ENCODE measurements around the gene PAFAH1B1. TPM values are rescaled to one million over a fixed set of nuclear protein-coding genes. Genes with fewer than 3 reads are reported as not detected.

PAFAH1B1 gene
- total RNA-seq, 2 donors from 2014 or later, result 168 to 182 TPM

DNA sequence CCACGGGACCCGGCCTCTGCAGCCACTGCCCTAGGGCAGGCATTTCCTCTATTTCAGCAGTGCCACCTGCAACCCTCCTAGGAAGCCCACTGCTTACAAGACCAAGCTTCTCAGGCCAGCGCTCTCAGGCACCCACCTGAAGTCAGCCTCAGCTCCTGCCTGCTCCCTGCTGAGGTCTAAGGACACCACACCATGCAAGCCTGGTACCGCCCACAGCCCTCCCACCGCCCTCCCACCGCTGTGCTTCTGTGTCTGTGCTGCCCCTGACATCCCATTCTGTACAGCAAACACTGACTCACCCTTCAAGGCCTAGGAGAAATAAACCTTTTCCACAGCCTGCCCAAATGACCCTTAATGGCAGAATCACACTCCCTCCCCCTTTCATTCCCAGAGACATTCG, 111.8 kb downstream of the PAFAH1B1 start:
- Mint-ChIP-seq H3K27ac (peak overlapping the region; percentile 49), H3K9me3 (no peaks in the 10 kb centered on the region), H3K4me1 (peaks cover 12% of the 10 kb centered on the region), H3K36me3 (ENCODE audit: low read depth) (peaks cover 54% of the 10 kb centered on the region), H3K4me3 (no peak overlapping the region), H3K27me3 (no peaks in the 10 kb centered on the region)
- ATAC-seq (replicated peaks), result no peak

DNA sequence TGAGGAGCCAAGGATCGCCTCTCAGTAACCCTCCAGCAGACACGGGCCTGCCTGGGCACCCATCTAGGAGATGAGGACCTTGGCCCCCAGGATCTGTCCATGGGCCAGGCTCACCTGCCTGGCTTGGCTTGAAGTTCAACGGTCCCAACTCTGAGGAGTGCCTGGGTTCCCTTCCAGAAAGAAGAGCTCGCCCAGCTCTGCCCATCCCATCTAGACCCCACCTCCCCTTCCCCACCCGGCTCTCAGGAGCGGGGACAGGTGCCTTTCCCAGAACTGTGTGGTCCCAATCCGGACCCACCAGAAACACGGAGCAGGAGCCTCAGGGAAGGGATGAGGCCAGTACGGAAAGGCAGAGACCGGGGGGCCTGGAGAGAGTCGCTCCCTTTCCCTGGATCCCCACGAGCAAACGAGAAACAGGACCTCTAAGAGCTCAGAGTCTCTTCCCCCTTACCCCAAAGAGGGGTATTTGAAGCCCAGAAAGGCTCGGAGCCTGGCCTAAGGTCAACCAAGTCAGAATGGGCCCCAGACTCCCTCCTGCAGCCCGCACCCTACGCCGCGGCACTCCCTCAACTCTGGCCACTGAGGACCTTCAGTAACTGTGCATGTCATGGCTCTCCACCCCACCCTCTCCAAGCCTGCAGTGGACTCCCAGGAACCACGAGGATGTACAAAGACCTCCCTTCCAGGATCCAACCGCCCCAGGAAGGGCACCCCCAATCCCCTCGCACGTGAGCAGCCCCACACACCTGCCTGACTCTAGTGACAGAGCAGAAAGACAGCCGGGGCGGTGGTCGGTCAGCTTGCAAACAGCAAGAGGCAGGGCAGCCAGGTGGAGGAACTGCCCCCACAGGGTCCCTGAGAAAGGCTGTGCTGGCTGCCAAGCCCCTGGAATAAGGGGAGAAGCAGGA, 112.7 kb downstream of the PAFAH1B1 start:
- H3K9me3 Mint-ChIP-seq, result no peaks in the 10 kb centered on the region
- no peaks in the 10 kb centered on the region for H3K27me3 Mint-ChIP-seq
- ATAC-seq (replicated peaks), result no peak
- H3K36me3 Mint-ChIP-seq (ENCODE audit: low read depth), result peaks cover 50% of the 10 kb centered on the region
- peaks cover 15% of the 10 kb centered on the region for H3K4me1 Mint-ChIP-seq
- peak overlapping the region; percentile 48 for H3K27ac Mint-ChIP-seq
- no peak overlapping the region for H3K4me3 Mint-ChIP-seq

GRCh38 chr17:2706911-2707510, 113.6 kb downstream of the PAFAH1B1 start:
- no peaks in the 10 kb centered on the region for H3K9me3 Mint-ChIP-seq
- peaks cover 16% of the 10 kb centered on the region for H3K4me1 Mint-ChIP-seq
- no peak overlapping the region for H3K27ac Mint-ChIP-seq
- peaks cover 43% of the 10 kb centered on the region for H3K36me3 Mint-ChIP-seq (ENCODE audit: low read depth)
- H3K4me3 Mint-ChIP-seq, result no peak overlapping the region
- ATAC-seq (replicated peaks), result no peak
- H3K27me3 Mint-ChIP-seq, result no peaks in the 10 kb centered on the region

DNA sequence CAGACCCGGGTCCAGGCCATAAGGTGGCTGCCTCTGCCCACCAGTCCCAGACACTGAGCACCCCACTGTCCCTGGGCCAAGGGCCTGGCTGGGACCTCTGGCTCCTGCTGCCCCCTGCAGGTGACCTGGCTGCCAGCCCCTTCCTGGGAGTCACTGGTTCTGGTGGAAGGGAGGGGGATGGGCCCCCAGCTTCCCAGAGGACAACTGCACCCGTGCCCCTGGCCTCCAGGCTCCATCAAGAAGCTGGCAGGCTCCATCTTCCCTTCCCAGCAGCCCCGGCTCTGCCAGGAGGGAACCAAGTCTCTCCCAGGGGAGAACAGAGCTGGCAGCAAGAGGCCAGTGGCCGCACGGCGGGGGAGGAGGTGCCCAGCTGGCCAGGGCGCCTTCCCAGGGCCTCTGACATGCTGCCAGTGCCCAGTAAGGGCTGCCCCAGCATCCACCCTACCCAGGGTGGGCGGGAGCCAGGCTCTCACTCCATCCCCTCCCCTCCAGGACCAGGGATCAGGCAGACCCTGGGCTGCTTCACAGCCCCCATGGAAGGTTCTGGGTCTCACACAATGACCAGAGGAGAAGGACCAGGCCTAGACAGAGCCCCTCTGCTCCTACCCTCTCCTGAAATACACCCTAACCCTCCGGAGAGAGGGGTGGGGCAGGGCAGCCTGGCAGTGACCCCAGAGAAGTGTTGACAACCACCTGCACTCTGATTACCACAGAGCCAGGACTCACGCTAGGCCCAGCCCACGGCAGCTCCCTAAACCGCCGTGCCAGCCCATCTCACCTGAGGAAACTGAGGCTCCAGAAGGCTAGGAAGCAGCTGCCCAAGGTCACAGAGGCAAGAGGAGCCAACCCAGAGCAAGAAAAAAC, 114.5 kb downstream of the PAFAH1B1 start:
- H3K4me3 Mint-ChIP-seq, result peak overlapping the region; percentile 87
- H3K27ac Mint-ChIP-seq, result peak overlapping the region; percentile 91
- H3K9me3 Mint-ChIP-seq, result no peaks in the 10 kb centered on the region
- no peak for ATAC-seq (replicated peaks)
- H3K4me1 Mint-ChIP-seq, result peaks cover 23% of the 10 kb centered on the region
- H3K27me3 Mint-ChIP-seq, result no peaks in the 10 kb centered on the region
- peaks cover 34% of the 10 kb centered on the region for H3K36me3 Mint-ChIP-seq (ENCODE audit: low read depth)

- Mint-ChIP-seq H3K4me1 (peaks cover 23% of the 10 kb centered on the region), H3K36me3 (ENCODE audit: low read depth) (peaks cover 28% of the 10 kb centered on the region), H3K4me3 (peak overlapping the region; percentile 87), H3K9me3 (no peaks in the 10 kb centered on the region), H3K27me3 (no peaks in the 10 kb centered on the region), H3K27ac (peak overlapping the region; percentile 91)
- no peak for ATAC-seq (replicated peaks)
Measured at GRCh38 chr17:2708585-2709182, 115.2 kb downstream of the PAFAH1B1 start.

DNA sequence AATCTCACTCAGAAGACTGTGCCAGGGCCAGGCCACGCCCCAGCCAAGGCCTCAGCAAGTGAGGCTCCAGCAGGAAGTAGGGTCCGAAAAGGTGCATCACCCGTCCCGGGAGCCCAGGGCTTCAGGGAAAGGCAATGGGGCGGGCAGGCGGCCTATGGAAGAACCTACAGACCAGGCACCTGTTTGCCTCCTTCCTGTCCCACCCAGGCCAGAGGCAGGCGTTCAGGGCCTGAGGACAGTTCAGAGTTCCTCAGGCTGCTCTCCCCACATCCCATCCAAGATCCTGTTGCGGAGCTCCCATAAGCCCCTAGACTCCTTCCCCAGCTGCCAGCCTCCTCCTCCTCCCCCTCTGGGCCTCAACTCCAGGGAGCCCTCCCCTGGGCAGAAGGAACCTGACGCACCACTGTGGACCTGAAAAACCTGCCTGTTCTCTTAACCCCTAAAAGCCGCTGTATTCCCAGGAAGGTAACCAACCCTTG, 115.8 kb downstream of the PAFAH1B1 start:
- H3K4me1 Mint-ChIP-seq, result peaks cover 23% of the 10 kb centered on the region
- H3K27ac Mint-ChIP-seq, result peak overlapping the region; percentile 91
- H3K4me3 Mint-ChIP-seq, result peak overlapping the region; percentile 87
- H3K27me3 Mint-ChIP-seq, result no peaks in the 10 kb centered on the region
- ATAC-seq (replicated peaks), result no peak
- H3K9me3 Mint-ChIP-seq, result no peaks in the 10 kb centered on the region
- peaks cover 25% of the 10 kb centered on the region for H3K36me3 Mint-ChIP-seq (ENCODE audit: low read depth)

- H3K9me3 Mint-ChIP-seq, result no peaks in the 10 kb centered on the region
- peaks cover 15% of the 10 kb centered on the region for H3K36me3 Mint-ChIP-seq (ENCODE audit: low read depth)
- H3K4me3 Mint-ChIP-seq, result peak overlapping the region; percentile 87
Measured at GRCh38 chr17:2710071-2710802, 116.8 kb downstream of the PAFAH1B1 start.

GRCh38 chr17:2710803-2711607, 117.6 kb downstream of the PAFAH1B1 start:
- H3K27ac Mint-ChIP-seq, result peak overlapping the region; percentile 91
- no peaks in the 10 kb centered on the region for H3K27me3 Mint-ChIP-seq
- H3K9me3 Mint-ChIP-seq, result no peaks in the 10 kb centered on the region
- peak; percentile 1 for ATAC-seq (replicated peaks)
- peaks cover 23% of the 10 kb centered on the region for H3K4me1 Mint-ChIP-seq
- H3K4me3 Mint-ChIP-seq, result peak overlapping the region; percentile 96
- peaks cover 9% of the 10 kb centered on the region for H3K36me3 Mint-ChIP-seq (ENCODE audit: low read depth)

More at GRCh38 chr17:2710071-2710802, 116.8 kb downstream of the PAFAH1B1 start:
- ATAC-seq (replicated peaks), result no peak
- no peaks in the 10 kb centered on the region for H3K27me3 Mint-ChIP-seq
- peak overlapping the region; percentile 91 for H3K27ac Mint-ChIP-seq
- peaks cover 23% of the 10 kb centered on the region for H3K4me1 Mint-ChIP-seq

- peak within 1 kb of the TSS; percentile 96 for H3K4me3 Mint-ChIP-seq
- peak within 1 kb of the TSS; percentile 93 for H3K27ac Mint-ChIP-seq
- peaks cover 23% of the 10 kb centered on the region for H3K4me1 Mint-ChIP-seq
- peak; percentile 97 for ATAC-seq (replicated peaks)
- H3K9me3 Mint-ChIP-seq, result no peaks in the 10 kb centered on the region
- H3K36me3 Mint-ChIP-seq (ENCODE audit: low read depth), result peaks cover 9% of the 10 kb centered on the region
- no peaks in the 10 kb centered on the region for H3K27me3 Mint-ChIP-seq
Measured at GRCh38 chr17:2711608-2712299, 118.3 kb downstream of the PAFAH1B1 start, which contains the start of gene CLUH. CLUH (minus strand) TSS chr17:2711764; CDS start chr17:2711661, 103 bp downstream.

GRCh38 chr17:2712300-2713043, 119.0 kb downstream of the PAFAH1B1 start:
- H3K4me1 Mint-ChIP-seq, result peaks cover 23% of the 10 kb centered on the region
- peak overlapping the region; percentile 93 for H3K27ac Mint-ChIP-seq
- no peaks in the 10 kb centered on the region for H3K27me3 Mint-ChIP-seq
- no peaks in the 10 kb centered on the region for H3K9me3 Mint-ChIP-seq
- ATAC-seq (replicated peaks), result peak; percentile 2
- H3K36me3 Mint-ChIP-seq (ENCODE audit: low read depth), result peaks cover 9% of the 10 kb centered on the region
- H3K4me3 Mint-ChIP-seq, result peak overlapping the region; percentile 96

DNA sequence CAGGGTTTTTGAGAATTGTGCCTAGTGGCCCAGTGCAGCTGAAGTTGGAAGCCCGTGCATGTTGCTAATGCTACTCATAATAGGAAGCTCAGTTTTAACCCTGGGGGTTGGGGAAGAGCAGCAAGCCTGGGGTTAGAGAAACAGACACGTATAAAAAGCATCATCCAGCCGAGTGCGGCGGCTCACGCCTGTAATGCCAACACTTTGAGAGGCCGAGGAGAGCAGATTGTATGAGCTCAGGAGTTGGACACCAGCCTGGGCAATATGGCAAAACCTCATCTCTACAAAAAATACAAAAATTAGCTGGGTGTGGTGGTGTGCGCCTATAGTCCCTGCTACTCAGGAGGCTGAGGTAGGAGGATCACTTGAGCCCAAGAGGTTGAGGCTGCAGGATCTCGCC, 120.4 kb downstream of the PAFAH1B1 start:
- no peak for ATAC-seq (replicated peaks)
- Mint-ChIP-seq H3K36me3 (ENCODE audit: low read depth) (peaks cover 9% of the 10 kb centered on the region), H3K4me3 (no peak overlapping the region), H3K27ac (no peak overlapping the region), H3K27me3 (no peaks in the 10 kb centered on the region), H3K4me1 (peaks cover 20% of the 10 kb centered on the region), H3K9me3 (no peaks in the 10 kb centered on the region)

DNA sequence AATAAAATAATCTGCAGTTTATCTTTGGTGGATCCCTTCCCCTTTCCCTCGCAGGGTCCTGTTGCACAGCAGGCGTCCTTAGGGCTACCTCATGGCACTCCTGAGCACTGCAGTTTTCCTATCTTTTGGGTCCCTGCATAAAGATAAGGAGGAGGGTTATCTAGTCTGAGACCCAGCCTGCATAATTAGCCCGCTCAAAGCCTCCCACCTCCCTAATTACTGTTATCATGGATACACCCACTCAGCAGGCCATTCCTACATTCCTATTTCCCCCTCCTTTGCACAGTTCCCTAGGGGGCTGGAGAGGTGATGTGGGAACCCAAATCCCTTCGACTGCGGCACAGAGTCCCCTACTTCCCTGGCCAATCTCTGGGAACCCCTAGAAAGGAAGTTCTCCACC, 123.2 kb downstream of the PAFAH1B1 start:
- Mint-ChIP-seq H3K36me3 (ENCODE audit: low read depth) (no peaks in the 10 kb centered on the region), H3K9me3 (no peaks in the 10 kb centered on the region)

More for the DNA sequence above, 123.2 kb downstream of the PAFAH1B1 start:
- ATAC-seq (replicated peaks), result no peak
- H3K27ac Mint-ChIP-seq, result no peak overlapping the region
- H3K4me1 Mint-ChIP-seq, result peaks cover 11% of the 10 kb centered on the region
- no peak overlapping the region for H3K4me3 Mint-ChIP-seq
- H3K27me3 Mint-ChIP-seq, result no peaks in the 10 kb centered on the region
